Colonic mucosa (tissue), 2 donors: ENCODE measurements around the gene ARL6IP1. TPM values are rescaled to one million over a fixed set of nuclear protein-coding genes. Genes with fewer than 3 reads are reported as not detected.

ENCODE experiments used
- total RNA-seq, 2 donors: library from RNA; stranded (reverse); fragmentation: NEBNext Ultra II Directional in 1 of 2; extraction: Animal tissue kit (Norgen Biotek cat#: 25700) in 1 of 2; gene quantifications; one replicate each; pipeline ENCODE4 v1.2.1, GENCODE V29; 2021
- donor health status: DM: no; HTN: no; CAD: no.
- donor health status: DM: no; HTN: no; CAD: no.

The ARL6IP1 gene
- total RNA-seq, 2 donors from 2014 or later = 205 to 251 TPM

Other genes with a start within 250 kb of the ARL6IP1 start
- 100 to 1,000 TPM in 1 of 2 donors, 10 to 100 TPM in 1; 95.5 to 174 TPM for gene NOMO2, start 239.5 kb downstream of the ARL6IP1 start, total RNA-seq
- 1,000 to 10,000 TPM; 1,011 to 1,121 TPM for gene RPS15A, start 11.2 kb downstream of the ARL6IP1 start, total RNA-seq
- 10 to 100 TPM; 73.6 to 83.3 TPM for gene SMG1, start 124.9 kb upstream of the ARL6IP1 start, total RNA-seq
- 10 to 100 TPM; 10.0 to 10.6 TPM for gene TMC7, start 182.4 kb upstream of the ARL6IP1 start, total RNA-seq